GM21717 (cell line): Measurements from ENCODE around the gene REPIN1.
A peak's percentile ranks its signal among the peaks of the same experiment; 100 is the strongest.

ENCODE experiments used
- ATAC-seq: cut with Tn5 transposase; IDR thresholded peaks from one replicate; pipeline ENCODE4 v1.9.1; 2021; ENCODE audit warnings: mild to moderate bottlenecking, moderate library complexity; ENCODE audit not compliant: unreplicated experiment

REPIN1 gene

DNA sequence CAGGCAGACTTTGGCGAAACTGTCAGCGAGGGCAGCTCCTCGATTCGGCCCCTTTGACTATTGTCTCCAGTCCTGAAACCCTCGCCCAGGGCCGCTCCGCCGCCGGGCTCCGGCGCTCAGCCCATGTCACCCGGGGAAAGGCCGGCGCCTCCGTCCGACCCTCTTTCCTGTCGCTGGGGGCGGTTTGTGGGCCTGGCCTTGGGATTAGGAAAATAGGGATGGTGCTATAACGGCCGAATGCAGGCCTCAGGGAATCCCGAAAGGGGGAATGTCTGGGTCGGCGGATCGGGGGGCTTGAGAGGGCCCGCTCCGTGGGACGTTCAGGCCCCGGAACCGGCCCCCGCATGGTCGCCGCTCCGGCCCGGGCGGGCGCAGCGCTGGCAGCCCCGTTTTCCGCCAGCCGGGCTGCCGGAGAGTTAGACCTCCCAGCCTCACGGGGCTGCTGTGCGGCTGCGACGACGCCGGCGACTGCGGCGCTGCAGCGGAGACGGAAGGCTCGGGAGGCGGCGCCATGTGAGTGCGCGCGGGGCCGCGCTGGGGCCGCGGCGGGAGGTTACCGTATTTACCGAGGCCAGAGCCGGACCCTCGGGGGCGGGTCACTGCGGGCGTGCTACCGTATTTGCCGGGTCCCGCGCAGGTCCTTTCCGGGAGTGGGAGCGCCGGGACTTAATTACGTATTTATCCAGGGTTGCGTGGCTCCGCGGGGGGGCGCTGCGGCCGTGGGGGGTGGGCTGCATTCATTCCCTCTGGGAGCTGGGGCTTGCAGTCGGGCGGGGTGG, 36.4 kb downstream of the REPIN1 start:
- ATAC-seq: peak; percentile 53

GRCh38 chr7:150405584-150406311, 37.1 kb downstream of the REPIN1 start:
- no peak for ATAC-seq

- ATAC-seq: no peak
Observed at GRCh38 chr7:150406312-150406566, 37.6 kb downstream of the REPIN1 start.

DNA sequence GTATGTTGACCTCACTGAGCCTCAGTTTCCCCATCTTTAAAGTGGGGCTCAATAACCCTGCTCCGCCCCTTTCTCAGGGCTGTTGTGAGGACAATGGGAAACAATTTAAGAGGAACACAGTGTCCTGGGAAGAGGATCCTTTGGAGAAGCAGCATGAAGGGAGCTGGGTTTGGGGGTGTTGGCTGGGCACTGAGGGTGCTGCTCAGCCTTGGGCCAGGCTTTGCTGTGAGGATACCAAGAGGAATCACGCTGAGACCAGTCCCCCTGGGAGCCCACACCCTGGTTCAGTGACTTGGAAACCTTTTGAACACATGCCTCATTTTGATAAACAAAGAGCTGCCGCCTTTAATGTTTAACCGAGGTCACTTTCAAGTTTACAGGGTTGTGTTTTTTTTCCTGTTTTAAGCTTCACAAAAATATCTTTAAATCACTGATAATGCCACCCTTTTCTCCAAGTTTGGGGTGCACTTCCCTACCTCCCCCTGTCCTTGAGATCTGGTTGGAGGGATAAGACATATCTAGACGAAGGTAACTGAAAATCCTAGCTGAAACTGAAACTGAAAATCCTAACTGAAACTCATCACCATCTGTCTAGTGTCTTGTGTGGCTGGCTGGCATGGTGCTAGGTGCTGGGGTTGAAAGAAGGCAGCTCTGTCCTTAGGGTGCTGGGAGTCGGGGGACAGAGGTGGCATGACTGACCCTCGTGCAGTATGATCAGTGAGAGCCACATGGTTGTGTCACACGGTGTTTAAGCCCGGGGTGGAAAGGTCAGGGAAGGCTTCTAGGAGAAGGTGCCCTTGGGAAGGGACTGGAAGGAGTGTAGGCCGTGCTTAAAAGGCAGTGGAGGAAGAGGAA, 38.2 kb downstream of the REPIN1 start:
- ATAC-seq: peak; percentile 61

DNA sequence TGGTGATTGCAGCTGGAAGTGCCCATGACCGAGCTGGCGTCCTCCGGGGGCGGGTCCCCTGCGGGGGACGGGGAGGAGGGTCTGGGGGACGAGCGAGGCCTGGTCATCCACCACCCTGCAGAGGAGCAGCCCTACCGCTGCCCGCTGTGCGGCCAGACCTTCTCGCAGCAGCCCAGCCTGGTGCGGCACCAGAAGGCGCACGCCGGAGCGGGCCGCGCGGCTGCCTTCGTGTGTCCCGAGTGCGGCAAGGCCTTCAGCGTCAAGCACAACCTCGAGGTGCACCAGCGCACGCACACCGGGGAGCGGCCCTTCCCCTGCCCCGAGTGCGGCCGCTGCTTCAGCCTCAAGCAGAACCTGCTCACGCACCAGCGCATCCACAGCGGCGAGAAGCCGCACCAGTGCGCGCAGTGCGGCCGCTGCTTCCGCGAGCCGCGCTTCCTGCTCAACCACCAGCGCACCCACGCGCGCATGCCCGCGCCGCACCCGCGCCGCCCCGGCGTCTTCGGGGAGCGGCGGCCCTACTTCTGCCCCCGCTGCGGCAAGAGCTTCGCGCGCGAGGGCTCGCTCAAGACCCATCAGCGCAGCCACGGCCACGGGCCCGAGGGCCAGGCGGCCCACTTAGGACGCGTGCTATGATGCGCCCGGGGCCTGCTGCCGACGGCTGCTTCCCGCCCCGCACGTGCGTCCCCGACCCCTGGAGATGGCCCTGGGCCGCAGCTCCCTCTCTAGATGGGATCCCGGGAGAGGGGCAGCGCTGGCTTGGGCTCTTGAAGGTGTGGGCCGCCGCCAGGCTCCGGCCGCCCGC, 39.2 kb downstream of the REPIN1 start:
- no peak for ATAC-seq

GRCh38 chr7:150408393-150409299, 40.0 kb downstream of the REPIN1 start:
- ATAC-seq: no peak

- no peak for ATAC-seq
Observed at GRCh38 chr7:150409300-150410030, 40.8 kb downstream of the REPIN1 start.

DNA sequence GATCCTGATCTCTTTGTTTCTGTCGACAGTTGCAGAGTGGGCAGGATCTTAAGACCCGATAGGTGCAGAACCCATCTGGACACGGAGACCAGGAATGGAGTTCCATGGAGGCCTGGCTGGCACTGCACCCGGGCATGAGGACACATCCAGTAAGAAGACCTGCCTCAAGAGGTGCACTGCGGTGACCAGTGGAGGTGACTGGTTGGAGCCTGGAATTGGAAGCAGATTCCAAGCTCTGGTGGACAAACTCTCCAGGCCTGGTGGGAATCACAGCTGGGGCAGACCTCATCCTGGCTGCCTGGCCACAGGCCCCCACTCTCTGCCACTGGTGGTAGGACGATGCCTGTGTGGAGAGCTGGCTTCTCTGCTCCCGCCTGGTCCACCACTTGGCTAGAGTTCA, 41.5 kb downstream of the REPIN1 start:
- ATAC-seq: no peak

DNA sequence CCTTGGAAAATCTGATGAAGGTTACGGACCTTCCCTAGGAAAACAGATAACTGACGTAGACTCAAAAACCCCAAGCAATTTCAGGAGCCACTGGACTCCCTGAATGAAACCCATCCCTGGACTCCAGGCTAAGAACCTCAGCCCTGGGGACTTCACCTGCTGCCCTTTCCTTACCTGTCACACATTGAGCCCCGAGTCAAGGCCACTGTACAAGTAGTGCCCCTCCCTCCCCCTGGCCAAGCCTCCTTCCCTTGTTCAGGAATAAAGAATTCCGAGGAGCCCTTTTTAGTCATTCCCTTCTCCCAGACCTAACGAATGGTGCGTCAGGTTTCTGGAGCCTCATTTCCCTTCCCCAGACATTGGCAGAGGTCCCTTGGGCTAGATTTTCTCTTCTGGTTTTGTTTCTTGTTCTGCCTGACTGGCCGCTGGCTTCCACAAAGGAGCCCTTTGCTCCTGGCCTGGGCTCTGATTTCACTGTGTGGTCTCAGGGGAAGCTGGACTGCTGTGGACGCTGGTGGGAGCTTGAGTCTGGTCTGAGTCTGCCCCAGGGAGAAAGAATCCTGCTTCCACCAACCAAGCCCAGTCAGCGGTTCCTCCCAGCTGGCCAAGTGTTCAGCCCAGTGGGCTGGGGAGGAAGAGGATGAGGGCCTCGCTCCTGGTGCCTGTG, 42.2 kb downstream of the REPIN1 start:
- no peak for ATAC-seq

DNA sequence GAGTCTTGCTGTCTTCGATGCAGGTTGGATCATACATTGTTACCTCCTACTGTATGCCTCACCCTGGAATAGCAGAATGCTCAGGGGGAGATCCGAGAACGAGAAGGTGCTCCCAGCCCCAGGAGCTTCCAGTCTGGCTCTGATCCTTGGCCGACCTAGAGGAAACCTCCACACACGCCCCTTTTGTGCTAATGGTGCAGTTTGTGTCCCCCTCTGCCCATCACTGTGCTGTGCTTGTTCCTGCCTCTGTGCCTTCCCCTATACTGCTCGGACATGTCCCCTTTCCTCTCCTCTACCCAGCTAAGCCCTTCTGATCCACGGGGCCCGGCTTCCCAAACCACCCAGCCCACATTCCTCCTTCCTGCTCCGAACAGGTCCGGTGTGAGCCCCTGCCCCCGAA, 43.0 kb downstream of the REPIN1 start:
- no peak for ATAC-seq

GRCh38 chr7:150412016-150412415, 43.4 kb downstream of the REPIN1 start:
- no peak for ATAC-seq

DNA sequence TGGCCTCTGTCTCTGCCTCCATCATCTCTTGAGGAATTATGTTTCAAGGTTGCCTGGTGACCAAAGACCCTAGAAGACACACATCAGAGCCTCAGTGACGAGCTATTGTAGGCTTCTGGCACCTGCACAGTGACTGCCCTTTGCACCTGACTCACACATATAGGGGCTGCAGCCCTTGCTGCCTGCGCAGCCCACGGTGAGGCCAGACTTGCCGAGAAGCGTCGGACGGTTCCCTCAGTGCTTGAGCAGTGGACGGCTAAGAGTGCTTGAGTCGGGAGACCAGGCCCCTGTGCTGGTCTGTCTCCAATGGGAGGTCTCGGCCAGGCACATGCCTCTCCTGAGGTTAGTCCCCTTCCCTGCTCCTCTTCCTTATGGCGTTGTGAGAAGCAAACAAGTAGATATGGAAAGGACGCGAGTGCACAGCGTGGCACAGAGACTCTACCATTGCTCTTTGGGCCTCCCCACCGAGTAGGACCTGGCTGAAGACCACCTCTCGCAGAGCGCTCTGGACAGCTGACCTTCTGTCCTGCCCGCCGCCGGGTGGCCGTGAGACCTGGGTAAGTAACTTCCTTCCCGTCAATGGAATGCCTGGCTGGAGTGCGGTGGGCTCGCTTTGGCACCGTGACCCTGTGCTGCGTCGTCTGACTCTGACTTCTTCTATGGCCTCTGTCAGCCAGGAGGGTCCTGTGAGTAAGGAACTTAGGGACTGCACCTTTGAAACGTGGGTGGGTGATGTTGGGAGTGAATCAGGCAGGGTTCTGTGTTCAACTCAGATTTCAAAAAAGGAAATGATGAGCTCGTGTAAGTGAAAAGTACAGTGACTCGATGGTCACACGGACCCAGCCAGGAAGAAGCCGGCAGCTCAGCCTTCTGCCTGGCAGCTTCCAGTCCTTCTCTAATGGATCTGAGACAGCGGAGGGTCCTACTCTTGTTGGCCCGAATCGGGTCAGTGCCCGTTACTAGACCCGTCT, 44.2 kb downstream of the REPIN1 start:
- no peak for ATAC-seq

DNA sequence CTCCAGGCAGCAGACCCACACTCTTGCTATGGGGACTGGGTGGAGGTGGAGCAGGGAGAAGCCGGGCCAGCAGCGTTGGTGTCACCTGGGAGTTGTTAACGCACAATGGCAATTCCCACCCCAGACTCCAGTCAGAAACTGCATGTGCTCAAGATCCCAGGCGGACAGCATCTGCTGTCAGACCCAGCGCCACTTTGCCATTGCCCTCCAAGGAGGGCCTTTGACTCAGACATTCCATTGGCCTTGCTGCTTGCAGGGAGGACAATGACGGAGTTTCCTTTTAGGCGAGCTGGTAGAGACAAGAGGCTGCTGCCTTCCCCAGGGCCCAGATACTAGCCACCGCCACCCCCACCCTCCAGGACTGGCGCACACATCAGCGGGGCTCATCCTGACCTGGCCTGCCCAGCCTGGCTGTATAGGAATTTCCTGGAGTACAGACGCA, 45.0 kb downstream of the REPIN1 start:
- ATAC-seq: no peak

- no peak for ATAC-seq
Observed at GRCh38 chr7:150415161-150416153, 46.8 kb downstream of the REPIN1 start.

DNA sequence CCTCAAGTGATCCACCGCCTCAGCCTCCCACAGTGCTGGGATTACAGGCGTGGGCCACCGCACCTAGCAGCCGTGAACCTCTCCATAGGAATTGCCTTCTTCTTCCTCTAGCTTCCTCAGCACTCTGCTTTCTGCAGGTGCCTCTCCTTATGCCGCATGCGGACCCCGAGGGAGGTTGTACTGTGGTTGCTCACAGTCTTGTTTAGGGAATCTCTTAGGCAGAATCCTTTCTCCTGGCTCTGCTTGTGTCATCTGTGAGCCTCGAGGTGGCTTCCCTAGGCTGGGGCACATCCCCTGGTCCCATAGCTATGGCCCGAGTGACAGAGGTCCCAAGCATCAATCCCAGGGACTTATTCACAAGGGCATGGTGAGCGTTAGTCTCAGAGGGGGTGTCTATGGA, 48.6 kb downstream of the REPIN1 start:
- ATAC-seq: no peak

- no peak for ATAC-seq
Observed at GRCh38 chr7:150417863-150418262, 49.2 kb downstream of the REPIN1 start.
